Right lobe of liver (tissue), 6 donors: ENCODE measurements around the gene APOC3. TPM values are rescaled to one million over a fixed set of nuclear protein-coding genes. Genes with fewer than 3 reads are reported as not detected.

Source experiments
- ATAC-seq, 4 donors: fragments of 200-7000 bp; cut with Tn5 transposase; one replicate each; pipeline ENCODE4 v1.9.1; 2020; ENCODE audit warnings: mild to moderate bottlenecking in 4 of 4, moderate library complexity in 4 of 4
- DNase-seq, 3 donors: peaks; one replicate each; pipeline ENCODE4 v3.0.0-alpha.2; 2020
- H3K27ac ChIP-seq, 3 donors: fragments of 200-600 bp; one replicate each; pipeline ENCODE4 v1.8.0; 2022
- H3K27me3 ChIP-seq, 2 donors: fragments of 200-600 bp; one replicate each; pipeline ENCODE4 v1.8.0; 2022
- H3K36me3 ChIP-seq, 4 donors: fragments of 200-600 bp; sonication (generic) in 1 of 4; one replicate each; pipeline versions ENCODE4 v1.5.1 to v1.8.0; 2017 to 2022; ENCODE audit warnings: control low read depth in 1 of 4
- H3K4me1 ChIP-seq, 4 donors: fragments of 200-600 bp; sonication (generic) in 1 of 4; one replicate each; pipeline versions ENCODE4 v1.5.1 to v1.8.0; 2017 to 2022; ENCODE audit warnings: control low read depth in 1 of 4
- H3K4me3 ChIP-seq, 3 donors: fragments of 200-600 bp; one replicate each; pipeline ENCODE4 v1.8.0; 2022
- H3K9me3 ChIP-seq, 4 donors: fragments of 200-600 bp; sonication (generic) in 1 of 4; one replicate each; pipeline versions ENCODE4 v1.5.1 to v1.8.0; 2017 to 2022; ENCODE audit warnings: control low read depth in 1 of 4
- POLR2A ChIP-seq: fragments of 450-650 bp; IDR thresholded peaks from one replicate; pipeline ENCODE4 v1.6.1; 2017; ENCODE audit warnings: antibody characterized with exemption, mild to moderate bottlenecking
- WGBS: methylation state at CpG from one replicate; pipeline ENCODE4 v1.1.6; 2018; ENCODE audit warnings: low coverage, low lambda C conversion rate; ENCODE audit not compliant: insufficient coverage; ENCODE audit errors: missing lambda C conversion rate; 5-methylcytosine and 5-hydroxymethylcytosine counted together
- intact Hi-C, 2 donors: fragments of 100-400 bp; cut with DNase I; formaldehyde crosslinking; loops; one replicate each; pipeline versions ENCODE4 v1.11.2 to v1.14.1; 2022
- total RNA-seq, 6 experiments: library from RNA; depleted of rRNA in 2 of 6; stranded (reverse); fragments of >200 nt in 2 of 6; fragmentation: NEBNext Ultra II Directional in 3 of 6; extraction: Animal tissue kit (Norgen Biotek cat#: 25700) in 3 of 6; gene quantifications; one replicate each; pipeline versions ENCODE4 v1.1.0 to v1.2.4, GENCODE V29; 2016 to 2023
- TF ChIP-seq, protein P1 (sequence below), 4 donors: fragments of 200-600 bp in 3 of 4; fragments of 450-650 bp in 1 of 4; IDR thresholded peaks; one replicate each; pipeline versions ENCODE4 v1.5.1 to v1.8.0; 2016 to 2022; ENCODE audit warnings: antibody characterized with exemption in 4 of 4, mild to moderate bottlenecking in 2 of 4
- donor health status: DM: no; HTN: yes; CAD: no.
- donor health status: DM: no; HTN: no; CAD: no.
- donor health status: DM: no; HTN: no; CAD: no.
- donor health status: DM: no; HTN: yes; CAD: no.
- donor health status: DM: no; HTN: yes; CAD: no.

The APOC3 gene
- total RNA-seq, 6 experiments from 2014 or later = 4,225 to 15,106 (median 9,815) TPM

DNA sequence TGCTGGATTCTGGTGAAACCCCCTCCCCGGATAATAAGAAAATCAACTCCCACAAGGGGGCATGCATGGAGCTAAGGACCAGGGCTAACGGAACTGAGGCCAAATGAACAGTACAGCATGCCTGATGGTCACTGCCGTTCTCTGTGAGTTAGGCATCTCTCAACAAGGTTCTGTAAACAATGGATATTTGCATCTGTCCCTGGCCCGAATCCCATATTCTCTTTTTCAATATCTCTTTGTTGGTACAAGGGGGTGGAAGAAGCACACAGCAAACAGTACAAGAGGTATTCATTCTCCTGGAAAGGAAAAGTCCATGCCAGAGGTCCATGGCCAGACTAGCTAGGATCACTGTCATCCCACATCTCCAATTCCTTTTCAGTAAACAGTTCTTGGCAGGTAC lies 39.9 kb downstream of the APOC3 start:
- no peak overlapping the region for H3K4me3 ChIP-seq
- ATAC-seq = peak; percentile 67 to 88 (median 86)
- peaks cover 0 to 57% (median 14%) of the 10 kb centered on the region in 4 donors for H3K36me3 ChIP-seq

DNA sequence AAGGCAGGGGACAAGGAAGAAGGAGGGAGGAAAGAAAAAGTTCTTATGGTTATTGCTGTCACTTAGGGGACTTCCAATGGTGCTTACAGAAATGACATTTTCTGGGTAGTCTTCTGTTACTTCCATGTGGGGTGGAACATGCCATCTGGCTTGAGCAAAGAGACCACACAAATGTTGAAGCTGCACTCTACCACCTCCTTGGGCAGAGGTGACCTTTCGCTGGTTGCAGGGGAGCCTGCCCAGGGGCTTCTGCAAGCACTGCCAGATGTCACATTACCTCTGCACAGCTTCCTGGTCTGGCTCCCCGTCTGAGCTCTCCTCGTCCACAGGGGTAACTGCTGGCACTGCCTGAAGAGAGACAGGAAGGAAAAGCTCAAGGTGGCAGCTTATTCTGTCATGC lies 40.3 kb downstream of the APOC3 start:
- WGBS = no CpG with 5 or more reads among the region's 3 CpGs
- no peak for DNase-seq
- intact Hi-C loops = loop anchor here in 1 of 2 donors (10.0 kb wide), 1 partner anchor 235 kb away; no protein-coding TSS in a partner anchor
- peak in 1 of 4 donors; percentile 24 for ATAC-seq
- Histone ChIP-seq H3K36me3 (peaks cover 0 to 58% (median 14%) of the 10 kb centered on the region in 4 donors), H3K4me1 (peaks cover 0 to 38% (median 9%) of the 10 kb centered on the region in 4 donors), H3K27me3 (no peaks in the 10 kb centered on the region), H3K9me3 (no peaks in the 10 kb centered on the region), H3K27ac (peak overlapping the region in 2 of 3 donors; percentile 27 to 48), H3K4me3 (no peak overlapping the region)
- TF ChIP-seq, protein P1, sequence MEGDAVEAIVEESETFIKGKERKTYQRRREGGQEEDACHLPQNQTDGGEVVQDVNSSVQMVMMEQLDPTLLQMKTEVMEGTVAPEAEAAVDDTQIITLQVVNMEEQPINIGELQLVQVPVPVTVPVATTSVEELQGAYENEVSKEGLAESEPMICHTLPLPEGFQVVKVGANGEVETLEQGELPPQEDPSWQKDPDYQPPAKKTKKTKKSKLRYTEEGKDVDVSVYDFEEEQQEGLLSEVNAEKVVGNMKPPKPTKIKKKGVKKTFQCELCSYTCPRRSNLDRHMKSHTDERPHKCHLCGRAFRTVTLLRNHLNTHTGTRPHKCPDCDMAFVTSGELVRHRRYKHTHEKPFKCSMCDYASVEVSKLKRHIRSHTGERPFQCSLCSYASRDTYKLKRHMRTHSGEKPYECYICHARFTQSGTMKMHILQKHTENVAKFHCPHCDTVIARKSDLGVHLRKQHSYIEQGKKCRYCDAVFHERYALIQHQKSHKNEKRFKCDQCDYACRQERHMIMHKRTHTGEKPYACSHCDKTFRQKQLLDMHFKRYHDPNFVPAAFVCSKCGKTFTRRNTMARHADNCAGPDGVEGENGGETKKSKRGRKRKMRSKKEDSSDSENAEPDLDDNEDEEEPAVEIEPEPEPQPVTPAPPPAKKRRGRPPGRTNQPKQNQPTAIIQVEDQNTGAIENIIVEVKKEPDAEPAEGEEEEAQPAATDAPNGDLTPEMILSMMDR (IDR thresholded peaks at IDR 0.05) = no peak
- no peak for TF ChIP-seq POLR2A

More for the DNA sequence above, 39.9 kb downstream of the APOC3 start:
- DNase-seq = no peak
- no peak for TF ChIP-seq POLR2A
- TF ChIP-seq, protein P1 (IDR thresholded peaks at IDR 0.05) = no peak
- intact Hi-C loops = loop anchor here in 1 of 2 donors (10.0 kb wide), 1 partner anchor 235 kb away; no protein-coding TSS in a partner anchor
- peaks cover 0 to 38% (median 9%) of the 10 kb centered on the region in 4 donors for H3K4me1 ChIP-seq
- no peaks in the 10 kb centered on the region for H3K9me3 ChIP-seq
- WGBS = 35% methylated on average over 4 of the region's 4 CpGs
- H3K27me3 ChIP-seq = no peaks in the 10 kb centered on the region
- H3K27ac ChIP-seq = peak overlapping the region in 1 of 3 donors; percentile 48

DNA sequence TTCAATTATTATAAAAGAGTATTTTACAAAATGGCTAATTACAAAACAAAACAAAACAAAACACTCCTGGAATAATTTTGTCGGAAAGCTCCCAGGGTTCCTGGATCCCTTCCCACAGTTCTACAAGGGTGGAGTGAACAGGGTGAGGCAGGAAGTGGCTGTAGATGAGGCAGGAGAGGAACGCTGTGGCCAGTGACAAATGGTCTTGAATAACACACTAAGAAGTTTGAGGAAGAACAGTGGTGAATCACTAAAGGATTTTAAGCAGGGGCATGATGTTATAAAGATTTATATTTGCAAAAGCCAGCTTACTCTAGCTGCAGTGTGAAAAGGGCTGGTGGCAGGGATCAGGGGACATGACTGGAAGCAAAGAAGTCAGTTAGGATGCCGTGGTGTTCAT lies 41.5 kb downstream of the APOC3 start:
- H3K36me3 ChIP-seq = peaks cover 0 to 68% (median 14%) of the 10 kb centered on the region in 4 donors
- H3K9me3 ChIP-seq = no peaks in the 10 kb centered on the region
- no peak overlapping the region for H3K27ac ChIP-seq
- no peak for TF ChIP-seq POLR2A
- TF ChIP-seq, protein P1 (IDR thresholded peaks at IDR 0.05) = no peak
- ATAC-seq = no peak
- intact Hi-C loops = loop anchor here in 1 of 2 donors (10.0 kb wide), 1 partner anchor 234 kb away; no protein-coding TSS in a partner anchor
- H3K4me3 ChIP-seq = no peak overlapping the region
- DNase-seq = no peak
- WGBS = 55% methylated on average over 3 of the region's 3 CpGs
- peaks cover 0 to 31% (median 9%) of the 10 kb centered on the region in 4 donors for H3K4me1 ChIP-seq
- H3K27me3 ChIP-seq = no peaks in the 10 kb centered on the region

DNA sequence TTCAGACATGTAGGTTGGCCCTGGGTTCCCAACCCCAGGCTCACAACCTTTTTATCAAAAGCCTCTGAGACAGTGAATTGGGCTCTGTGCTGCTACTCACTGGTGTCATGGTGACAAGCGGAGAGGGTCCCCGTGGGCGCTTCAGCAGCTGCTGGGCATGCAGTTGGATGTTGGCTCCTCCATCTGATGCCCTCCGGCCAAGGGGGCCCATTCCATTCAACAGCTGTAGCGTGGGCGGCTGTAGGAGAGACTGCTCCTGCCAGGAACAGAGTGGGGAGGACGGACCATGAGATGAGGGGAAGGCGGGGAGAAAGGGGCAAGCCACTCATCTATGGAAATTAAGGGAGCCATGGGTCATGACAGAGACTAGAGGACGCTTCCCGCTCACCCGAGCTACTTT lies 43.7 kb downstream of the APOC3 start:
- no peak overlapping the region for H3K27ac ChIP-seq
- H3K4me1 ChIP-seq = peaks cover 0 to 20% (median 8%) of the 10 kb centered on the region in 4 donors
- ATAC-seq (no peak), DNase-seq (no peak)
- TF ChIP-seq, protein P1 (IDR thresholded peaks at IDR 0.05) = no peak
- TF ChIP-seq POLR2A = no peak
- H3K27me3 ChIP-seq = no peaks in the 10 kb centered on the region
- H3K36me3 ChIP-seq = peaks cover 0 to 55% (median 8%) of the 10 kb centered on the region in 4 donors
- intact Hi-C loops = loop anchor here in 1 of 2 donors (10.0 kb wide), 1 partner anchor 231 kb away; no protein-coding TSS in a partner anchor
- 93% methylated on average over 3 of the region's 11 CpGs for WGBS
- no peak overlapping the region for H3K4me3 ChIP-seq
- H3K9me3 ChIP-seq = no peaks in the 10 kb centered on the region
